ENCODE results near the gene TP53TG5. TPM values are rescaled to one million over a fixed set of nuclear protein-coding genes. Genes with fewer than 3 reads are reported as not detected.

The TP53TG5 gene
- total and polyA plus RNA-seq, 2 of the 8 experiments (the other 6 are each of a cell fraction or from before 2014, with no cell fraction given), result not detected

GRCh38 chr20:45328451-45328850, 49.7 kb downstream of the TP53TG5 start:
- H4K5ac ChIP-seq (ENCODE audit: insufficient read length, low read depth, low read length), result no peak overlapping the region
- H3K27me3 ChIP-seq (replicated peaks in 1 of 4; ENCODE audit: control insufficient read depth in 3 of 4, extremely low read depth in 1 of 4, insufficient read depth in 3 of 4, low read length in 3 of 4), result no peaks in the 10 kb centered on the region
- DNase-seq (ENCODE audit: low read depth in 1 of 2, low spot score in 2 of 2) (no peak), FAIRE-seq (no peak)
- no peak overlapping the region for H2AFZ ChIP-seq (ENCODE audit: low read length)
- no peak overlapping the region for H2AK5ac ChIP-seq (ENCODE audit: low read depth, low read length)
- no peak overlapping the region for H2BK120ac ChIP-seq (replicated peaks; ENCODE audit: low read depth, low read length)
- no peaks in the 10 kb centered on the region for H3K79me2 ChIP-seq (ENCODE audit: control insufficient read depth in 1 of 2, insufficient read depth in 2 of 2, low read length in 2 of 2)
- H4K91ac ChIP-seq (replicated peaks; ENCODE audit: insufficient read length, low read length), result no peak overlapping the region
- H3K4me2 ChIP-seq (ENCODE audit: insufficient read depth in 1 of 2, low read depth in 2 of 2, low read length in 2 of 2), result no peak overlapping the region
- no peak overlapping the region; the same call in 1 of the 2 replicates for H4K8ac ChIP-seq (ENCODE audit: extremely low read depth, insufficient read depth, low read length)
- 88% methylated on average over 4 of the region's 4 CpGs; no CpG with 5 or more reads in 1 of the 2 experiments for WGBS, 2 experiments (ENCODE audit: extremely low coverage in 1 of 2, insufficient coverage in 1 of 2, insufficient read length in 1 of 2, insufficient replicate concordance in 2 of 2, low coverage in 1 of 2, low lambda C conversion rate in 2 of 2, missing lambda C conversion rate in 1 of 2)
- no peak overlapping the region for H3K4me3 ChIP-seq (ENCODE audit: extremely low read depth in 1 of 4, insufficient read depth in 2 of 4, low read depth in 3 of 4, low read length in 4 of 4)
- H4K20me1 ChIP-seq (replicated peaks in 1 of 2; ENCODE audit: control insufficient read depth in 1 of 2, insufficient read depth in 2 of 2, low read length in 2 of 2), result peaks cover 1 to 4% of the 10 kb centered on the region in 2 experiments
- no peak for TF ChIP-seq KDM4A (IDR thresholded peaks at IDR 0.05; ENCODE audit: low read depth, low read length, severe bottlenecking)
- no peak for TF ChIP-seq SUZ12 (IDR thresholded peaks at IDR 0.05; ENCODE audit: low read length)
- TF ChIP-seq TAF1 (IDR thresholded peaks at IDR 0.05; ENCODE audit: low read depth, low read length), result no peak
- no peak for TF ChIP-seq CREB1 (IDR thresholded peaks at IDR 0.05)
- TF ChIP-seq EZH2 (IDR thresholded peaks at IDR 0.05; ENCODE audit: low read depth, low read length, severe bottlenecking), result no peak
- no peaks in the 10 kb centered on the region; a peak in 1 of 7 replicates for H3K4me1 ChIP-seq (replicated peaks in 1 of 4; ENCODE audit: control insufficient read depth in 3 of 4, insufficient read depth in 4 of 4, low read length in 3 of 4)
- H3K79me1 ChIP-seq (ENCODE audit: low read depth, low read length), result no peaks in the 10 kb centered on the region
- H3K36me3 ChIP-seq (ENCODE audit: control insufficient read depth in 2 of 4, insufficient read depth in 4 of 4, low read length in 3 of 4), result peaks cover 8 to 51% (median 36%) of the 10 kb centered on the region in 4 experiments
- no peak overlapping the region for H3K4ac ChIP-seq (replicated peaks; ENCODE audit: insufficient read length, low read depth, low read length)
- H3K56ac ChIP-seq (replicated peaks; ENCODE audit: insufficient read length, low read depth, low read length), result no peak overlapping the region
- H3K9ac ChIP-seq (replicated peaks in 1 of 4; ENCODE audit: extremely low read depth in 1 of 4, low read depth in 3 of 4, low read length in 3 of 4), result no peak overlapping the region
- CTCF ChIA-PET (ENCODE audit: partially characterized antibody), result interaction anchor here (1.4 to 2.1 kb wide), 6 partner anchors 10 to 109 kb away, joined by 3 to 10 read pairs (median 4); no protein-coding TSS in a partner anchor
- H3K23ac ChIP-seq (ENCODE audit: insufficient read length), result no peak overlapping the region
- H2BK20ac ChIP-seq (ENCODE audit: low read length), result no peak overlapping the region
- no peaks in the 10 kb centered on the region for H3K23me2 ChIP-seq (ENCODE audit: low read depth, low read length)
- no peaks in the 10 kb centered on the region for H3K9me3 ChIP-seq (ENCODE audit: insufficient read depth in 2 of 2, low read depth in 1 of 2, low read length in 1 of 2)
- H3K18ac ChIP-seq (ENCODE audit: extremely low read depth, low read length), result no peak overlapping the region
- no peak overlapping the region for H2BK15ac ChIP-seq (ENCODE audit: low read length)
- no peak overlapping the region for H2BK12ac ChIP-seq (ENCODE audit: low read depth, low read length)
- H3K27ac ChIP-seq (ENCODE audit: low read depth, low read length), result no peak overlapping the region
- H2BK5ac ChIP-seq (ENCODE audit: low read depth, low read length), result no peak overlapping the region
- POLR2A ChIA-PET (ENCODE audit: partially characterized antibody), result interaction anchor here (1.2 kb wide), 1 partner anchor 19 kb away, joined by 4 read pairs; the partner anchor contains the start of gene SDC4
- H3K14ac ChIP-seq (ENCODE audit: insufficient read length), result no peak overlapping the region

All from H1 (cell line).